ENCODE results near the gene BRI3.

BRI3 gene, protein sequence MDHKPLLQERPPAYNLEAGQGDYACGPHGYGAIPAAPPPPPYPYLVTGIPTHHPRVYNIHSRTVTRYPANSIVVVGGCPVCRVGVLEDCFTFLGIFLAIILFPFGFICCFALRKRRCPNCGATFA

DNA sequence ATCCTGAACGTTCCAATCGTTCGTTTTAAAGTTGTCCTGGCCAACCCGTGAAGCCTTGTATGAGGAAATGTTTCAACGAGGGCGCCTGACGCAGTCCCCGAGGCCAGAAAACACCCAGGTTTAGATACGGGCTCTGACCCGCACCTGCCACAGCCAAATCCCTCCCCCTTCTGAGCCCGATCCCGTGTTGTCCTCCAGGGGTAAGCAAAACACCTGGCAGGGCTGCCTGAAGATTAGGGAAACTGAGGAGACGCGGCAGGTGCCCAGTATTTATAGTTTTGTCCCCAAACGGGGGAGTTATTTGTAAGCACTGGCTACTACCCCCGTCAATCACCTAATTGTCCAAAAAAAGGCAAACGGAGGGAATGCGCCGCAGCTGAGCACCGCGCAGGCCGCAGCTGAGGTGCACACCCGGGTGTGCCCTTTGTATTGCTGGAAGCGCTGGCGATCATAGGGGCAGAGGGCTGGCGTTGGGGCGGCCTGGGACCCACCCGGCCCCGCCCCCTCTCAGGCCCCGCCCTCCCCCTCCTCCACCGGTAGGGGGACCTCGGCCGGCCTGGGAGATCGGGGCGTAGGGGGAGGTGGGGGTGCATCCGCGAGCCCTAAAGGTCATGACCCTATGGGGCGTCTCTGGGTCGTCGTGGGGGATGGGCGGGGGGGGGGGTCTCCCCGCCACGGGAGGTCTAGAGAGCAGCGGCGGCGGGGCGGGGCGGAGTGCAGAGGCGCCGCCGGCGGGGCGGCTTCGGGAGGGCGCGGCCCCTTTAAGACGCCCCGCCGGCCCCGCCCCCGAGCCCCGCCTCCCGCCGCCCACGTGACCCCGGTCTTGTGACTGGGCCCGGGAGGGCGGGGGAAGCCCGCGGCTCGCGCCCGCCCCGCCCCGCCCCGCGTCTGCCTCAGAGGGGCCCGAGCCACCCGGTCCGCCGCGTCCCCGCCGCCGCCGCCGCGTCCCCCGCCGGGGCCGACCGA is at the start of gene BRI3:
BRI3 (plus strand) TSS at position 896 of the 966 bp plus-strand sequence. CDS start 110 bp downstream, outside the sequence.
- in situ Hi-C loops (cut with MboI; ENCODE audit: low sequenced_read_pairs): no loop called here

- in situ Hi-C loops (cut with MboI; ENCODE audit: low sequenced_read_pairs): no loop called here
Measured at GRCh38 chr7:98232263-98232585, 49.3 kb upstream of the BRI3 start.

DNA sequence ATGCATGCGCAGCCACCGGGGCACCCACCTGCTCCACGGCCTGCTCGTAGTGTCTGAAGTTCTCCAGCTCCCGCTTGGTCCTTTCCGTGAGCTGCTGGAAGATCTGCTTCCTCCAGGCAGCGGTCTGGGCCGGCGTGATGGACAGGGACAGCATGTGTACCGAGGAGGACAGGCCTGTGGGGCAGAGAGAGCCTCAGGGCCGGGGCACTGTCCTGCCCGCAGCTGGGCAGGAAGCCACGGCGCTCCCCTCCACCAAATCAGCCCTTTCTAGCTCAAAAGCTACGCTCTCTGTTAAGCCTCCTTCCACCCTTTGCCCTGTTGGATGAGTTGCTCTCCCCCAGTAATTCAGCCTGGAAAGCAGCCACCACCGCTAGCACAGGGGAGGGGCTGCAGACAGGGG is 48.7 kb upstream of the BRI3 start:
- in situ Hi-C loops (cut with MboI; ENCODE audit: low sequenced_read_pairs): no loop called here

DNA sequence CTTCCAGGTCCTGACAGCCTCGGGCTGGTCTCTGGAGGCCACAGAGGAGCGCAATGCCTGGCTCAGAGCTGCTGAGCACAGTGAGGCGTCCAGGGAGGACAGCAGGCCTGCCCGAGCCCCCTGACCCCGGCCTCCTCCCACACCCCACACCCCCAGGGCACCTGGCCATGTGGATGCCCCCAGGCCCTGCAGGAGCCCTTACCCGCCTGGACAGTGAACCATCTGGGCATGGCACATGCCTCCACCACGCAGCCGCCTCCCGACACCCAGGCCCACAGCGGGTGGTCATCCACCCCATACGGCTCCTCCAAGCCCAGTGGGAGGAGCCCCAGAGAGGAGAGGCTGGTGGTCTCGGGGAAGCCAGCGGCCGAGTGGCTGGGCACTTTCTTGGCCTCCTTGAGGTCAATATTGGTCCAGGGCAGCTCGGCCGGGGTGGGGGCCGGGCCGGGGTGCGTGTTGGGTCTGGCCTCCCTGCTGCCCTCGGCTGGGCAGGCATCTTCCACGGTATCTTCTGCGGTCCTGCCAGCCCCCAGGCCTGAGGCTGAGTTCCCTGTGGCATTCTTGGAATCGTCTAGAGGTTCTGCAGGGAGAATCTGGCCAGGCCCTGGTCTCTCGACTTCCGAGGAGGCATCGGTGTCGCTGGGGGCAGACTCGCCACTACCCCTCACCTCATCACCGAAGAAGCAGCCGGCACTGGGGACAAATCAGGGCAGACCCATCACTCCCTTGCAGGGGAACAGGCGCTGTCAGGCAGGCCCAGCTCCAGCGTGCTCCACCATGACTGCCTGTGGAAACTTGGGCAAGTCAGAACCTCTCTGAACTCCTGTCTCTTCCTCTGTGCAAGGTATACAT is 48.0 kb upstream of the BRI3 start:
- in situ Hi-C loops (cut with MboI; ENCODE audit: low sequenced_read_pairs): no loop called here

GRCh38 chr7:98234429-98235147 is 46.9 kb upstream of the BRI3 start:
- in situ Hi-C loops (cut with MboI; ENCODE audit: low sequenced_read_pairs): no loop called here

DNA sequence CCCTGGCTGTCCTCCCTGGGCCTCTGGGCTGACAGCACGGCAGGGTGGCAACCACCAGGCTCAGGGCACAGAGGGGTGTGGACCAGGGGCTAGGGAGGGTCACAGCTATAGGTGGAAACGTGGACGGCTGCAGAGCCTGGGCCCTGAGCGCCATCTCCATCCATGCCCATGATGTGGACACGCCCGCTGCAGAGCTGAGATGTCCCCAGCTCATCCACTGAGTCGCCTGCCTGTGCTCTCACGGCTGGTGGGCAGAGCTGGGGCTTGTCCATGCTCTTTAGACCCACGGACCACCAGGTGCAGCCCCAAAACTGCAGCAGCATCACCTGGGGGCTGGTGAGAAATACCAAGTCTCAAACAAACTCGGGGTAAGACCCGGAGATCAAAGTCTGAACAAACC is 45.6 kb upstream of the BRI3 start:
- in situ Hi-C loops (cut with MboI; ENCODE audit: low sequenced_read_pairs): no loop called here

DNA sequence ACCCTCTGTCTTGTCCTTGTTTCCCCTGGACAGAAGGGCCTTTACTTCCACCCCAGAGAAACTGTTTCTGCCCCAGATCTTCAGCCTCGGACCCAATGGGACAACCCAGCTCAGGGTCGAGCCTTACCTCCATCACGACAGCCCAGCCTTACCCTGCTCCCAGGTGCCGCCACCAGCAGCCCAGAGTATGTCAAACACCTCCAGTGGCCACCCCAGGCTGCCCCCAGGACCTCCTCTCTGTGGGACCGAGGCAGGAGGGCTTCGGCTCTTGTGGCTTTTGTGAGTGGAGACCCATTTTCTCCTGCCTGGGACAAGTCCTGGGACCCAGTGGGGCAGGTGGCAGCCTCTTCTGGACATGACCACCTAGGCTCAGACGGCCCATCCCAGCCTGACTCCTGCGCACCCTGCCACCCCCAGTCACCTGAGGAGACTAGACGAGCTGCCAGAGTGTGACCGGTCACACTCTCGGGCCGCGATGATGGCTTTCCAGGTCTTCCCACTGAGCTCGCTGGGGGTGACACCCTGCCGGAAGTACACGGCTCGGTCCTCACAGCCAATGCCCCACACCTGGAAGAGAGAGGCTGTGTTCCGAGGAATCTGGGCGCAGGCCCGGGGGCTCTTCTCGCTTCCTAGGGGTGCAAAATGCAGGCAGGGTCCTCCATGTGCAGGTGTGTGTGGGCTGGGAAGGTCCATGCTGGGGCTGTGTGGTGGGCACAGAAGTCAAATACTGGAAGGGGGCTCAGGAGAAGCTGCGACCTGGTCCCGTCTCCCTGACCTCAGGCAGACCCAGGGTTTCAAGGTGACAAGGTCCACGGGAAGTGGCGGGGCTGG is 44.9 kb upstream of the BRI3 start:
- in situ Hi-C loops (cut with MboI; ENCODE audit: low sequenced_read_pairs): no loop called here

- in situ Hi-C loops (cut with MboI; ENCODE audit: low sequenced_read_pairs): no loop called here
Measured at GRCh38 chr7:98238076-98238475, 43.4 kb upstream of the BRI3 start.

DNA sequence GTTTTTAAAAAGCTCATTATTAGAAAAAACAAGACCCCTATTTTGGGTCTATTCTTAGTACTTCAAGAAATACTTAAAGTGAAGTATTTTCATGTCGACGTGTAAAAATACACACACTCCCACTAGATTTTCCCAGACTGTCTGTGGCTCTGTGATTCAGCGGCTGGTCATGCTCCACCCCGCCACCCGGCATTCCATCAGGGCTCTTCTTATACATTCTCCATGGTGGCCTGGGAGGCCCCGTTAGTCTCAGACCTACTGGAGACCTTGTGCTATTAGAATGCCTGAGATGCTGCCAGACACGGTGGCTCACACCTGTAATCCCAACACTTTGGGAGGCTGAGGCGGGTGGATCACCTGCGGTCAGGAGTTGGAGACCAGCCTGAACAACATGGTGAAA is 42.5 kb upstream of the BRI3 start:
- in situ Hi-C loops (cut with MboI; ENCODE audit: low sequenced_read_pairs): no loop called here

DNA sequence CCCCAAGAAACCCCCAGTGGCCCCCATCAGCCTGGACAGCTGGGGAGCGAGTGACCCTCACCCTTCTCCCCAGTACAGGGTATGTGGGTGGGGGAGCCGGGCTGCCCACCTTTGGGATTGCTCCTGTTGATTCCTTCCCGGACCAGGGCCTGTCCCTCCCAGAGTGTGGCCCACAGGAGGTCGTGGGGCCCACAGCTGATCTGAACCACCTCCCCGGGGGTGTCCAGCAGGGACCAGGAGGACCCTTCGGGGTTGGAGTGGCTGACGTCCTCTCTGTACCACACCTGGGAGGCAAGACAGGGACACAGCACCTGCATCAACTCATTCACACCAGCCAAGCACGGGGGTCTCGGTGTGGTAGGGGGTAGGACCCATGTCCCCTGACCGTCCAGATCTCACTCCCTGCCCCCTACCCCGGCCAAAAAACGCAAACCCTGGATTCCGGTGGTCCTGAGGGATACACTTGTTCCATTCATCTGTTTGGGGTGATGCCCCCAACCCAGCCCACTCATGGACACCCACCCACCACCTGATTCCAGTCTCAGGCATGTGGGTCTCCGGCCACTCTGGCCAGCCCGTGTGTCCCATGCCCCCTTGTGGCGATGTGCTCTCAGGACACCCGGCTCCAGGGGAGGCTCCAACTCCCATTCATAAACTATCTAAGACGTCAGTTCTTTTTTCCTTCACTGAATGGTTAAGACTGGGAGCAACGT is 40.4 kb upstream of the BRI3 start:
- in situ Hi-C loops (cut with MboI; ENCODE audit: low sequenced_read_pairs): no loop called here

- in situ Hi-C loops (cut with MboI; ENCODE audit: low sequenced_read_pairs): no loop called here
Measured at GRCh38 chr7:98241674-98242241, 39.7 kb upstream of the BRI3 start.

DNA sequence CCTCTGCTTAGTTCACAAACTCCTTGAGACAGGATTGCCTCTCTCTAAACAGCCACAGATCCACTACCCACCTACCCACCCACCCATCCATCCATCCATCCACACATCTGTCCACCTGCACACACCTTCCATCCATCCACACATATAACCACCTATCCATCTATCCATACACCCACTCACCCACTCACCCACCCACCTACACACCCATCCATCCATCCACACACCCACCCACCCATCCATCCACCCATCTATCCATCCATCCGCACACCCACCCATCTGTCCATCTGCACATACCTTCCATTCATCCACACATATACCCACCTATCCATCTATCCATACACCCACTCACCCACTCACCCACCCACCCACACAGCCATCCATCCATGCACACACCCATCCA is 39.1 kb upstream of the BRI3 start:
- in situ Hi-C loops (cut with MboI; ENCODE audit: low sequenced_read_pairs): no loop called here

DNA sequence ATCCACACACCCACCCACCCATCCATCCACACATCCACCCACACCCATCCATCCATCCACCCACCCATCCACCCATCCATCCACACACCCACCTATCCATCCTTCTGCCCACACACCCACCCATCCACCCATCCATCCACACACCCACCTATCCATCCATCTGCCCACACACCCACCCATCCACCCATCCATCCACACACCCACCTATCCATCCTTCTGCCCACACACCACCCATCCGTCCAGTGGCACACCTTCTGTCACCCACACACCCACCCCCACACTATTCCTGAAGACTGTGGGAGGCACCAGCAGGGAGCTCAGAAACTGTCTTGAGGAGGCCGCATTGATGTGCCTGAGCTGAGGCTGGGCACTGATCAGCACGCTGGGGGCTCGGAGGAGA is 38.6 kb upstream of the BRI3 start:
- in situ Hi-C loops (cut with MboI; ENCODE audit: low sequenced_read_pairs): no loop called here

DNA sequence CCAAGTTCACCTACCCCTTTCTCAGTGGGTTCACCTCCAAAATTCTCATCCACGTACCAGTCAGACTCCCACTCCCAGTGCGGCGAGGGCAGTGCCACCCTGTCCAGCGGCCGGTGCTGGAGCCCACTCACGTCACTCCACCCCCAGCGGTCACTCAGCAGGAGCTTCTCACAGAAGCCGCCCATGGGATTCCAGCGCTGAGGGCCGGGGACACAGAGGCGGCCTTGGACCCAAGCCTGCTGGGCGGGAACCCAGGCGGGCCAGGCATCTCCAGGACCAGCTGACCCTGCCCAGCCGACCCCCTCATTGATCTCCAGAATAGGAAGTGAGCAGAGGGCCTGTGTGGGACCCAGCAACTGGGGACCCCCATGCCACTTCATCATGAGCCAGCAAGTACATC is 36.6 kb upstream of the BRI3 start:
- in situ Hi-C loops (cut with MboI; ENCODE audit: low sequenced_read_pairs): no loop called here

GRCh38 chr7:98248156-98248555 is 33.3 kb upstream of the BRI3 start:
- in situ Hi-C loops (cut with MboI; ENCODE audit: low sequenced_read_pairs): no loop called here

- in situ Hi-C loops (cut with MboI; ENCODE audit: low sequenced_read_pairs): no loop called here
Measured at GRCh38 chr7:98249106-98249505, 32.4 kb upstream of the BRI3 start.

DNA sequence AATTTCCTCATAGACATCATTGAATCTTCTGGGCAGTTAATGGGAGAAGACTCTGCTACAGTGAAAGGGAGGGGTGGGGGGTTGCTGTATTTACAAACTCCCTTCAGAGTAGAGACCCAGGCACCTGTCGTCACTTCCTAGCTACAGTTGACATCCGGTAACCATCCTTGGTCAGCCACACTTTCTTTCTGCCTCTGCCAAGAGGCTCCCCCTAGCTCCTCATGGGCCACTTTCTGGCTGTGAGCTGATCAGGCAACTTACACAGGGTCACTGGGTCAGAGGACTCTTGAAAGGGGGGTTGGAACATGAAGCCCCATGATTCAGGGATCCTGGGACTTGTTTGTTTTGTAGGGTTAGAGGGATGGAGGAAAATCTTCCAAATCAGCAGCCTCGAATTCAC is 30.7 kb upstream of the BRI3 start:
- in situ Hi-C loops (cut with MboI; ENCODE audit: low sequenced_read_pairs): no loop called here

DNA sequence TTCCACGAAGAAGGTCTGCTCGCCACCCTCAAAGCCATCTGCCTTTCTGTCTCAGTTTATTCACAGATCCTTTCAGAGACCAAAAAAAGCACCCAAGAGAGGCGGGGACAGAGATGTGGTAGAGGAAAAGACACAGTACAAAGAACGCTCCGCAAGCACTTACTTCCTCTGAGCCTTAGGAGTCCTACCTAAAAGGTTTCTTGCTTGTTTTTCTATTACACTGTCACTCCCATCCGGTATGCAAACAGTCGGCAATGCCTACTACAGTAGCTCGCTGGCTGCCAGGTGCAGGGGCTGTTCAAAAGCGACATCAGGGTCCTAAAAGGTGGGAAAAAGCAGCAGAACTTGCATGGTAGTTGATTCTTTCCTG is 30.3 kb upstream of the BRI3 start:
- in situ Hi-C loops (cut with MboI; ENCODE audit: low sequenced_read_pairs): no loop called here
